K562 (cell line): ENCODE results near the gene VPS11. TPM values are rescaled to one million over a fixed set of nuclear protein-coding genes. Genes with fewer than 3 reads are reported as not detected.

ENCODE experiments used
- ADNP ChIP-seq: fragments of 200-800 bp; sonication (Bioruptor generic); IDR thresholded peaks from 2 replicates; pipeline ENCODE4 v1.6.1; 2016; ENCODE audit warnings: missing genetic modification characterization, missing compliant biosample characterization
- CEBPG ChIP-seq, 3 experiments: fragments of 200-800 bp in 1 of 3; sonication (Bioruptor generic) in 1 of 3; sonication (generic) in 1 of 3; formaldehyde crosslinking in 1 of 3; IDR thresholded peaks in 2 of 3; conservative IDR thresholded peaks in 1 of 3; 2 replicates each; pipeline versions ENCODE4 v1.6.1 to v1.8.0; 2016 to 2022; ENCODE audit warnings: missing compliant biosample characterization in 2 of 3, missing genetic modification characterization in 2 of 3, mild to moderate bottlenecking in 1 of 3, missing genetic modification reagents in 1 of 3
- DDX20 ChIP-seq: fragments of 450-650 bp; IDR thresholded peaks from 2 replicates; pipeline ENCODE4 v1.6.1; 2016; ENCODE audit warnings: missing genetic modification characterization, low read depth, mild to moderate bottlenecking, missing compliant biosample characterization, moderate library complexity
- ELK1 ChIP-seq: sonication (generic); formaldehyde crosslinking; IDR thresholded peaks from 2 replicates; pipeline ENCODE4 v1.8.1; 2022; ENCODE audit warnings: missing genetic modification reagents
- ETV6 ChIP-seq, 3 experiments: fragments of 150-350 bp in 1 of 3; sonication (generic) in 1 of 3; formaldehyde crosslinking in 1 of 3; IDR thresholded peaks; 2 replicates each; pipeline versions ENCODE4 v1.6.1 to v1.8.0; 2014 to 2022; ENCODE audit warnings: borderline replicate concordance in 2 of 3, low read depth in 2 of 3, antibody characterized with exemption in 1 of 3, low read length in 1 of 3, mild to moderate bottlenecking in 1 of 3, missing genetic modification reagents in 1 of 3
- HOXB6 ChIP-seq: fragments of 250-450 bp; sonication (Bioruptor Pico); IDR thresholded peaks from 2 replicates; pipeline ENCODE4 v1.5.1; 2022; ENCODE audit warnings: mild to moderate bottlenecking, borderline replicate concordance
- KDM2B ChIP-seq: fragments of 250-450 bp; sonication (Bioruptor Pico); IDR thresholded peaks from 2 replicates; pipeline ENCODE4 v1.8.0; 2021; ENCODE audit warnings: mild to moderate bottlenecking, moderate library complexity
- RAD51 ChIP-seq: fragments of 450-650 bp; IDR thresholded peaks from 2 replicates; pipeline ENCODE4 v1.7.1; 2016; ENCODE audit warnings: low read depth, mild to moderate bottlenecking, borderline replicate concordance
- TAL1 ChIP-seq: fragments of 450-650 bp; IDR thresholded peaks from 2 replicates; pipeline ENCODE4 v1.6.1; 2016; ENCODE audit warnings: mild to moderate bottlenecking
- USF1 ChIP-seq: sonication (generic); formaldehyde crosslinking; IDR thresholded peaks from 2 replicates; pipeline ENCODE4 v1.9.0; 2022; ENCODE audit warnings: mild to moderate bottlenecking, missing genetic modification reagents
- ZNF444 ChIP-seq: fragments of 250-450 bp; sonication (Bioruptor Pico); IDR thresholded peaks from 2 replicates; pipeline ENCODE4 v1.4.0; 2020; ENCODE audit warnings: mild to moderate bottlenecking, moderate library complexity
- polyA plus RNA-seq, 8 experiments: library from polyadenylated mRNA; depleted of rRNA in 4 of 8; stranded (reverse) in 5 of 8; unstranded in 3 of 8; fragments of >200 nt; fragmentation: Nextera tagmentation in 2 of 8; fragmentation: Illumina TruSeq in 1 of 8; extraction: Ambion mirVana in 2 of 8; extraction: Trizol in 1 of 8; gene quantifications; 2 replicates each; pipeline versions ENCODE4 v1.2.1 to v1.2.3, GENCODE V29; 2011 to 2014; ENCODE audit warnings: inconsistent platforms in 1 of 8, missing spikeins in 1 of 8
- total RNA-seq, 7 experiments: library from RNA; depleted of rRNA in 6 of 7; stranded (reverse); fragments of >200 nt in 6 of 7; fragmentation: Illumina TruSeq in 2 of 7; extraction: Trizol in 2 of 7; gene quantifications; 2 replicates each; pipeline versions ENCODE4 v1.2.1 to v1.2.3, GENCODE V29; 2011 to 2021; ENCODE audit warnings: low replicate concordance in 1 of 7
- TF ChIP-seq, protein P1 (sequence below): fragments of 250-450 bp; sonication (Bioruptor Pico); IDR thresholded peaks from 2 replicates; pipeline ENCODE4 v1.5.0; 2021; ENCODE audit warnings: mild to moderate bottlenecking, borderline replicate concordance
- TF ChIP-seq, protein P2 (sequence below): fragments of 450-650 bp; IDR thresholded peaks from 2 replicates; pipeline ENCODE4 v1.6.1; 2014; ENCODE audit warnings: low read depth, mild to moderate bottlenecking, moderate library complexity, borderline replicate concordance
- TF ChIP-seq, protein P3 (sequence below): fragments of 450-650 bp; IDR thresholded peaks from 2 replicates; pipeline ENCODE4 v1.6.1; 2016; ENCODE audit warnings: borderline replicate concordance

The VPS11 gene
- total and polyA plus RNA-seq, 9 of the 15 experiments (the other 6 are each of a cell fraction or from before 2014, with no cell fraction given), result 14.1 to 35.5 (median 27.5) TPM

GRCh38 chr11:119106564-119107537, 39.2 kb downstream of the VPS11 start, which contains the start of gene C2CD2L (continued):
- TF ChIP-seq USF1 (CRISPR knock-in tag) (no peak), ELK1 (CRISPR knock-in tag) (no peak), ZNF444 (CRISPR knock-in tag) (no peak), CEBPG (CRISPR knock-in tag; IDR thresholded peaks at IDR 0.05) (no peak), CEBPG (tag; conservative IDR thresholded peaks at IDR 0.05 in 1 of 2, IDR thresholded peaks at IDR 0.05 in 1 of 2) (peak in 1 of 2 experiments; percentile 54; a peak in 2 of 4 replicates), DDX20 (no peak), KDM2B (no peak), HOXB6 (CRISPR knock-in tag) (no peak), TAL1 (no peak), ADNP (tag) (no peak), RAD51 (no peak), ETV6 (IDR thresholded peaks at IDR 0.05; ENCODE audit: borderline replicate concordance in 1 of 2, low read depth in 2 of 2, low read length in 1 of 2) (peak; percentile 8 to 49; a peak in 2 of 4 replicates), ETV6 (CRISPR knock-in tag; IDR thresholded peaks at IDR 0.05; ENCODE audit: borderline replicate concordance) (0 out of 2 replicates have a peak, but pooled peaks have one; percentile 30)
- TF ChIP-seq, protein P1, sequence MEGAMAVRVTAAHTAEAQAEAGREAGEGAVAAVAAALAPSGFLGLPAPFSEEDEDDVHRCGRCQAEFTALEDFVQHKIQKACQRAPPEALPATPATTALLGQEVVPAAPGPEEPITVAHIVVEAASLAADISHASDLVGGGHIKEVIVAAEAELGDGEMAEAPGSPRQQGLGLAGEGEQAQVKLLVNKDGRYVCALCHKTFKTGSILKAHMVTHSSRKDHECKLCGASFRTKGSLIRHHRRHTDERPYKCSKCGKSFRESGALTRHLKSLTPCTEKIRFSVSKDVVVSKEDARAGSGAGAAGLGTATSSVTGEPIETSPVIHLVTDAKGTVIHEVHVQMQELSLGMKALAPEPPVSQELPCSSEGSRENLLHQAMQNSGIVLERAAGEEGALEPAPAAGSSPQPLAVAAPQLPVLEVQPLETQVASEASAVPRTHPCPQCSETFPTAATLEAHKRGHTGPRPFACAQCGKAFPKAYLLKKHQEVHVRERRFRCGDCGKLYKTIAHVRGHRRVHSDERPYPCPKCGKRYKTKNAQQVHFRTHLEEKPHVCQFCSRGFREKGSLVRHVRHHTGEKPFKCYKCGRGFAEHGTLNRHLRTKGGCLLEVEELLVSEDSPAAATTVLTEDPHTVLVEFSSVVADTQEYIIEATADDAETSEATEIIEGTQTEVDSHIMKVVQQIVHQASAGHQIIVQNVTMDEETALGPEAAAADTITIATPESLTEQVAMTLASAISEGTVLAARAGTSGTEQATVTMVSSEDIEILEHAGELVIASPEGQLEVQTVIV (CRISPR knock-in tag), result no peak
- TF ChIP-seq, protein P2, sequence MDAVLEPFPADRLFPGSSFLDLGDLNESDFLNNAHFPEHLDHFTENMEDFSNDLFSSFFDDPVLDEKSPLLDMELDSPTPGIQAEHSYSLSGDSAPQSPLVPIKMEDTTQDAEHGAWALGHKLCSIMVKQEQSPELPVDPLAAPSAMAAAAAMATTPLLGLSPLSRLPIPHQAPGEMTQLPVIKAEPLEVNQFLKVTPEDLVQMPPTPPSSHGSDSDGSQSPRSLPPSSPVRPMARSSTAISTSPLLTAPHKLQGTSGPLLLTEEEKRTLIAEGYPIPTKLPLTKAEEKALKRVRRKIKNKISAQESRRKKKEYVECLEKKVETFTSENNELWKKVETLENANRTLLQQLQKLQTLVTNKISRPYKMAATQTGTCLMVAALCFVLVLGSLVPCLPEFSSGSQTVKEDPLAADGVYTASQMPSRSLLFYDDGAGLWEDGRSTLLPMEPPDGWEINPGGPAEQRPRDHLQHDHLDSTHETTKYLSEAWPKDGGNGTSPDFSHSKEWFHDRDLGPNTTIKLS, result no peak
- TF ChIP-seq, protein P3, sequence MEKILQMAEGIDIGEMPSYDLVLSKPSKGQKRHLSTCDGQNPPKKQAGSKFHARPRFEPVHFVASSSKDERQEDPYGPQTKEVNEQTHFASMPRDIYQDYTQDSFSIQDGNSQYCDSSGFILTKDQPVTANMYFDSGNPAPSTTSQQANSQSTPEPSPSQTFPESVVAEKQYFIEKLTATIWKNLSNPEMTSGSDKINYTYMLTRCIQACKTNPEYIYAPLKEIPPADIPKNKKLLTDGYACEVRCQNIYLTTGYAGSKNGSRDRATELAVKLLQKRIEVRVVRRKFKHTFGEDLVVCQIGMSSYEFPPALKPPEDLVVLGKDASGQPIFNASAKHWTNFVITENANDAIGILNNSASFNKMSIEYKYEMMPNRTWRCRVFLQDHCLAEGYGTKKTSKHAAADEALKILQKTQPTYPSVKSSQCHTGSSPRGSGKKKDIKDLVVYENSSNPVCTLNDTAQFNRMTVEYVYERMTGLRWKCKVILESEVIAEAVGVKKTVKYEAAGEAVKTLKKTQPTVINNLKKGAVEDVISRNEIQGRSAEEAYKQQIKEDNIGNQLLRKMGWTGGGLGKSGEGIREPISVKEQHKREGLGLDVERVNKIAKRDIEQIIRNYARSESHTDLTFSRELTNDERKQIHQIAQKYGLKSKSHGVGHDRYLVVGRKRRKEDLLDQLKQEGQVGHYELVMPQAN, result peak; percentile 17; the same call in 1 of the 2 replicates
